ENCODE results near the gene PLAC1. TPM values are rescaled to one million over a fixed set of nuclear protein-coding genes. Genes with fewer than 3 reads are reported as not detected.

Gene PLAC1
- polyA plus RNA-seq, 1 donor from 2014 or later, result not detected

GRCh38 chrX:134682081-134682480, 23.8 kb upstream of the PLAC1 start:
- Histone ChIP-seq H3K4me2 (ENCODE audit: low read length) (no peak overlapping the region), H3K79me2 (replicated peaks; ENCODE audit: insufficient read depth, low read length) (no peaks in the 10 kb centered on the region), H3K36me3 (ENCODE audit: insufficient read depth, low read length) (no peaks in the 10 kb centered on the region), H3K4me3 (ENCODE audit: low read length) (no peak overlapping the region), H3K9me2 (ENCODE audit: insufficient read depth, low read length) (no peaks in the 10 kb centered on the region), H3K9me3 (ENCODE audit: low read length) (no peaks in the 10 kb centered on the region), H3F3A (ENCODE audit: insufficient read depth, low read length, poor library complexity, severe bottlenecking) (no peaks in the 10 kb centered on the region), H3K27ac (ENCODE audit: low read length) (no peak overlapping the region), H3K9ac (ENCODE audit: low read length) (no peak overlapping the region), H2AFZ (ENCODE audit: low read depth, low read length) (no peak overlapping the region), H4K20me1 (ENCODE audit: insufficient read depth) (no peaks in the 10 kb centered on the region), H3K27me3 (ENCODE audit: insufficient read depth, low read depth, low read length) (no peaks in the 10 kb centered on the region)
- TF ChIP-seq EZH2 (IDR thresholded peaks at IDR 0.05; ENCODE audit: borderline replicate concordance, insufficient read depth, low read length, poor library complexity, severe bottlenecking) (no peak), TAF1 (IDR thresholded peaks at IDR 0.05; ENCODE audit: low read depth) (no peak), MXI1 (conservative IDR thresholded peaks at IDR 0.05; ENCODE audit: poor library complexity, severe bottlenecking) (no peak), REST (IDR thresholded peaks at IDR 0.05; ENCODE audit: borderline replicate concordance) (no peak), CTCF (IDR thresholded peaks at IDR 0.05; ENCODE audit: poor library complexity, severe bottlenecking) (no peak), RAD21 (conservative IDR thresholded peaks at IDR 0.05) (no peak), SMC3 (conservative IDR thresholded peaks at IDR 0.05; ENCODE audit: poor library complexity) (no peak), EP300 (conservative IDR thresholded peaks at IDR 0.05; ENCODE audit: poor library complexity, severe bottlenecking) (no peak), POLR2AphosphoS5 (IDR thresholded peaks at IDR 0.05) (no peak)

- Histone ChIP-seq H3K4me2 (ENCODE audit: low read length) (no peak overlapping the region), H3F3A (ENCODE audit: insufficient read depth, low read length, poor library complexity, severe bottlenecking) (no peaks in the 10 kb centered on the region), H3K27me3 (ENCODE audit: insufficient read depth, low read depth, low read length) (no peaks in the 10 kb centered on the region), H4K20me1 (ENCODE audit: insufficient read depth) (no peaks in the 10 kb centered on the region), H3K9me2 (ENCODE audit: insufficient read depth, low read length) (no peaks in the 10 kb centered on the region), H3K27ac (ENCODE audit: low read length) (no peak overlapping the region), H3K79me2 (replicated peaks; ENCODE audit: insufficient read depth, low read length) (no peaks in the 10 kb centered on the region), H3K4me3 (ENCODE audit: low read length) (no peak overlapping the region), H3K36me3 (ENCODE audit: insufficient read depth, low read length) (no peaks in the 10 kb centered on the region), H3K9me3 (ENCODE audit: low read length) (no peaks in the 10 kb centered on the region), H2AFZ (ENCODE audit: low read depth, low read length) (no peak overlapping the region), H3K9ac (ENCODE audit: low read length) (no peak overlapping the region)
- TF ChIP-seq SMC3 (conservative IDR thresholded peaks at IDR 0.05; ENCODE audit: poor library complexity), result no peak
- no peak for TF ChIP-seq POLR2AphosphoS5 (IDR thresholded peaks at IDR 0.05)
- no peak for TF ChIP-seq CTCF (IDR thresholded peaks at IDR 0.05; ENCODE audit: poor library complexity, severe bottlenecking)
- no peak for TF ChIP-seq MXI1 (conservative IDR thresholded peaks at IDR 0.05; ENCODE audit: poor library complexity, severe bottlenecking)
- no peak for TF ChIP-seq RAD21 (conservative IDR thresholded peaks at IDR 0.05)
- TF ChIP-seq REST (IDR thresholded peaks at IDR 0.05; ENCODE audit: borderline replicate concordance), result no peak
- no peak for TF ChIP-seq TAF1 (IDR thresholded peaks at IDR 0.05; ENCODE audit: low read depth)
- no peak for TF ChIP-seq EP300 (conservative IDR thresholded peaks at IDR 0.05; ENCODE audit: poor library complexity, severe bottlenecking)
- no peak for TF ChIP-seq EZH2 (IDR thresholded peaks at IDR 0.05; ENCODE audit: borderline replicate concordance, insufficient read depth, low read length, poor library complexity, severe bottlenecking)
Measured at GRCh38 chrX:134679644-134680043, 21.4 kb upstream of the PLAC1 start.
